ENCODE measurements around the gene APCDD1.

GRCh38 chr18:10473132-10473531, 18.7 kb downstream of the APCDD1 start:
- TF ChIP-seq POLR2A (IDR thresholded peaks at IDR 0.05; ENCODE audit: borderline replicate concordance, extremely low read depth, insufficient read depth, insufficient read length) (no peak), POLR2AphosphoS5 (IDR thresholded peaks at IDR 0.05; ENCODE audit: low read depth, low read length) (no peak), SIN3A (IDR thresholded peaks at IDR 0.05; ENCODE audit: low read depth) (no peak), EZH2 (IDR thresholded peaks at IDR 0.05) (no peak), FOSL1 (IDR thresholded peaks at IDR 0.05; ENCODE audit: low read depth) (no peak), RAD21 (IDR thresholded peaks at IDR 0.05; ENCODE audit: low read depth) (no peak), EGR1 (IDR thresholded peaks at IDR 0.05; ENCODE audit: low read depth) (no peak), JUND (IDR thresholded peaks at IDR 0.05) (no peak)
- TF ChIP-seq, protein P1, sequence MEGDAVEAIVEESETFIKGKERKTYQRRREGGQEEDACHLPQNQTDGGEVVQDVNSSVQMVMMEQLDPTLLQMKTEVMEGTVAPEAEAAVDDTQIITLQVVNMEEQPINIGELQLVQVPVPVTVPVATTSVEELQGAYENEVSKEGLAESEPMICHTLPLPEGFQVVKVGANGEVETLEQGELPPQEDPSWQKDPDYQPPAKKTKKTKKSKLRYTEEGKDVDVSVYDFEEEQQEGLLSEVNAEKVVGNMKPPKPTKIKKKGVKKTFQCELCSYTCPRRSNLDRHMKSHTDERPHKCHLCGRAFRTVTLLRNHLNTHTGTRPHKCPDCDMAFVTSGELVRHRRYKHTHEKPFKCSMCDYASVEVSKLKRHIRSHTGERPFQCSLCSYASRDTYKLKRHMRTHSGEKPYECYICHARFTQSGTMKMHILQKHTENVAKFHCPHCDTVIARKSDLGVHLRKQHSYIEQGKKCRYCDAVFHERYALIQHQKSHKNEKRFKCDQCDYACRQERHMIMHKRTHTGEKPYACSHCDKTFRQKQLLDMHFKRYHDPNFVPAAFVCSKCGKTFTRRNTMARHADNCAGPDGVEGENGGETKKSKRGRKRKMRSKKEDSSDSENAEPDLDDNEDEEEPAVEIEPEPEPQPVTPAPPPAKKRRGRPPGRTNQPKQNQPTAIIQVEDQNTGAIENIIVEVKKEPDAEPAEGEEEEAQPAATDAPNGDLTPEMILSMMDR (IDR thresholded peaks at IDR 0.05 in 2 of 3, conservative IDR thresholded peaks at IDR 0.05 in 1 of 3; ENCODE audit: borderline replicate concordance in 1 of 3, insufficient read depth in 1 of 3, low read depth in 2 of 3, low read length in 2 of 3), result no peak
